HEK293 (cell line): ENCODE results near the gene POU5F1.
A peak's percentile ranks its signal among the peaks of the same experiment; 100 is the strongest.

Experiments
- EGR2 ChIP-seq: fragments of 450-650 bp; formaldehyde crosslinking; IDR thresholded peaks from 2 replicates; pipeline ENCODE4 v1.5.1; 2016; ENCODE audit warnings: low read depth, missing biosample characterization, missing genetic modification characterization
- GLIS2 ChIP-seq: fragments of 450-650 bp; formaldehyde crosslinking; IDR thresholded peaks from 2 replicates; pipeline ENCODE4 v1.5.1; 2016; ENCODE audit warnings: missing biosample characterization, missing genetic modification characterization
- IKZF3 ChIP-seq: fragments of 450-650 bp; IDR thresholded peaks from 2 replicates; pipeline ENCODE4 v1.5.0; 2018; ENCODE audit warnings: missing biosample characterization, mild to moderate bottlenecking, missing genetic modification characterization, moderate library complexity
- KLF1 ChIP-seq: fragments of 450-650 bp; formaldehyde crosslinking; IDR thresholded peaks from 2 replicates; pipeline ENCODE4 v1.5.1; 2016; ENCODE audit warnings: missing biosample characterization, missing genetic modification characterization
- KLF17 ChIP-seq: fragments of 450-650 bp; formaldehyde crosslinking; IDR thresholded peaks from 2 replicates; pipeline ENCODE4 v1.5.1; 2016; ENCODE audit warnings: missing biosample characterization, missing genetic modification characterization
- KLF9 ChIP-seq: fragments of 450-650 bp; formaldehyde crosslinking; IDR thresholded peaks from 2 replicates; pipeline ENCODE4 v1.5.1; 2016; ENCODE audit warnings: missing biosample characterization, missing genetic modification characterization, low read depth
- PBX3 ChIP-seq: sonication (generic); formaldehyde crosslinking; IDR thresholded peaks from 2 replicates; pipeline ENCODE4 v1.8.1; 2022; ENCODE audit warnings: mild to moderate bottlenecking, moderate library complexity, missing genetic modification reagents
- SP3 ChIP-seq: fragments of 450-650 bp; formaldehyde crosslinking; IDR thresholded peaks from 2 replicates; pipeline ENCODE4 v1.5.1; 2016; ENCODE audit warnings: missing biosample characterization, missing genetic modification characterization
- SP7 ChIP-seq: fragments of 450-650 bp; formaldehyde crosslinking; IDR thresholded peaks from 2 replicates; pipeline ENCODE4 v1.5.1; 2016; ENCODE audit warnings: missing biosample characterization, missing genetic modification characterization
- WT1 ChIP-seq: fragments of 450-650 bp; formaldehyde crosslinking; IDR thresholded peaks from 2 replicates; pipeline ENCODE4 v1.5.1; 2016; ENCODE audit warnings: missing biosample characterization, missing genetic modification characterization
- ZBTB17 ChIP-seq: fragments of 450-650 bp; formaldehyde crosslinking; IDR thresholded peaks from 2 replicates; pipeline ENCODE4 v1.5.1; 2016; ENCODE audit warnings: missing biosample characterization, missing genetic modification characterization
- ZBTB20 ChIP-seq: fragments of 450-650 bp; formaldehyde crosslinking; IDR thresholded peaks from 2 replicates; pipeline ENCODE4 v1.5.1; 2016; ENCODE audit warnings: missing biosample characterization, missing genetic modification characterization
- ZBTB44 ChIP-seq: fragments of 450-650 bp; IDR thresholded peaks from 2 replicates; pipeline ENCODE4 v1.5.1; 2018; ENCODE audit warnings: missing biosample characterization, mild to moderate bottlenecking, missing genetic modification characterization
- ZBTB7A ChIP-seq: fragments of 450-650 bp; formaldehyde crosslinking; IDR thresholded peaks from 2 replicates; pipeline ENCODE4 v1.5.1; 2016; ENCODE audit warnings: low read depth, missing biosample characterization, missing genetic modification characterization
- ZEB2 ChIP-seq: fragments of 450-650 bp; formaldehyde crosslinking; IDR thresholded peaks from 2 replicates; pipeline ENCODE4 v1.5.1; 2016; ENCODE audit warnings: missing biosample characterization, missing genetic modification characterization
- ZFHX2 ChIP-seq: fragments of 450-650 bp; formaldehyde crosslinking; conservative IDR thresholded peaks from 2 replicates; pipeline ENCODE4 v1.5.1; 2016; ENCODE audit warnings: missing biosample characterization, missing genetic modification characterization
- ZFP69B ChIP-seq: fragments of 450-650 bp; formaldehyde crosslinking; IDR thresholded peaks from 2 replicates; pipeline ENCODE4 v1.5.1; 2016; ENCODE audit warnings: missing biosample characterization, missing genetic modification characterization
- ZNF140 ChIP-seq: fragments of 450-650 bp; formaldehyde crosslinking; IDR thresholded peaks from 2 replicates; pipeline ENCODE4 v1.5.1; 2016; ENCODE audit warnings: missing biosample characterization, missing genetic modification characterization
- ZNF146 ChIP-seq: fragments of 450-650 bp; formaldehyde crosslinking; IDR thresholded peaks from 2 replicates; pipeline ENCODE4 v1.5.1; 2016; ENCODE audit warnings: missing biosample characterization, missing genetic modification characterization
- ZNF324 ChIP-seq: fragments of 450-650 bp; formaldehyde crosslinking; IDR thresholded peaks from 2 replicates; pipeline ENCODE4 v1.5.1; 2016; ENCODE audit warnings: missing biosample characterization, missing genetic modification characterization
- ZNF341 ChIP-seq: fragments of 450-650 bp; formaldehyde crosslinking; IDR thresholded peaks from 2 replicates; pipeline ENCODE4; 2016; ENCODE audit warnings: low read depth, missing biosample characterization, missing genetic modification characterization
- ZNF394 ChIP-seq: fragments of 450-650 bp; formaldehyde crosslinking; IDR thresholded peaks from 2 replicates; pipeline ENCODE4 v1.5.1; 2016; ENCODE audit warnings: missing biosample characterization, missing genetic modification characterization, mild to moderate bottlenecking, moderate library complexity, borderline replicate concordance
- ZNF514 ChIP-seq: fragments of 450-650 bp; formaldehyde crosslinking; IDR thresholded peaks from 2 replicates; pipeline ENCODE4 v1.5.1; 2016; ENCODE audit warnings: missing biosample characterization, missing genetic modification characterization
- ZNF629 ChIP-seq: fragments of 450-650 bp; formaldehyde crosslinking; IDR thresholded peaks from 2 replicates; pipeline ENCODE4 v1.5.1; 2017; ENCODE audit warnings: missing biosample characterization, missing genetic modification characterization
- ZNF660 ChIP-seq: fragments of 450-650 bp; IDR thresholded peaks from 2 replicates; pipeline ENCODE4 v1.5.1; 2018; ENCODE audit warnings: missing biosample characterization, mild to moderate bottlenecking, missing genetic modification characterization
- ZSCAN30 ChIP-seq: fragments of 450-650 bp; IDR thresholded peaks from 2 replicates; pipeline ENCODE4 v1.5.1; 2018; ENCODE audit warnings: missing biosample characterization, mild to moderate bottlenecking, missing genetic modification characterization, moderate library complexity
- ZSCAN5A ChIP-seq: fragments of 450-650 bp; formaldehyde crosslinking; IDR thresholded peaks from 2 replicates; pipeline ENCODE4 v1.5.1; 2016; ENCODE audit warnings: missing biosample characterization, missing genetic modification characterization
- TF ChIP-seq, protein P1 (sequence below): fragments of 450-650 bp; formaldehyde crosslinking; IDR thresholded peaks from 2 replicates; pipeline ENCODE4 v1.5.1; 2016; ENCODE audit warnings: missing biosample characterization, missing genetic modification characterization

Gene POU5F1

DNA sequence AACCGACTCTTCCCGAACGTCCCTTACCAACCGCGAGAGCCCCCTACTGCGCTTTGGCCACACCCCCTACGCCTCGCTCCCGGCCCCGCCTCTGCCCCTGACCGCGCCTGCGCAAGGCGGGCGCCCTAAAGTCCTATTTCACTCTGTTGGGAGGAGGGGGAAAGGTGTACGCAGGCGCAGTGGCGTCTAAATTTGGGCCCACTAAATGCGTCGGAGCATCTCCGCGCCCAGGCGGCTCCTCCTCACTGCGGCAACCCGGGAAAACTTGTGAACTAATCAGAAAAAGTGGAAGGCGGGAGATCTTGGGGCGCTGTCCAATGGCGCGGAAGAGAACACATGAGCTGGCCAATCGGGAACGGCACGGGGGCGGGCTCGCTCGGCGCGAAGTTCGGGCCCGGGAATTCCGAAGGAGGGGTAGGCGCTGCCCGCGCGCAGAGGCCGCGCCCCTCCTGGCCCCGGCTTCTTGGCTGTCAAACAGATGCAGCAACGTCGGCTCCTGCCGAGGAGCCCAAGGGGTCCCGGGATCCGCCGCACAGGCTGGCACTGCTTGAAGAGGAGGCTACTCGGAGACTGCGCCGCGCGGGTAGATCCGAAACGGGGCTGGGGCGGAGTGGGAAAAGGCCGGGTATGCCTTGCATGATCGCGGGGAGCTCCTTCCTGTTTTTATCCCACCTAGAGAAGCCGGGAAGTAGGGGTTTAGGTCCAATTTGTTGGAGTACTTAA lies 12.2 kb downstream of the POU5F1 start, which contains the start of gene TCF19 (continued):
- TF ChIP-seq IKZF3 (tag by site-specific recombination) (peak; percentile 83; the same call in 1 of the 2 replicates), ZNF394 (tag by site-specific recombination) (peak; percentile 69), ZNF146 (tag by site-specific recombination) (0 out of 2 replicates have a peak, but pooled peaks have one; percentile 19), ZFHX2 (tag by site-specific recombination) (peak; percentile 94), ZEB2 (tag by site-specific recombination) (peak; percentile 83), ZSCAN30 (tag by site-specific recombination) (0 out of 2 replicates have a peak, but pooled peaks have one; percentile 35), ZNF140 (tag by site-specific recombination) (no peak), ZFP69B (tag by site-specific recombination) (peak; percentile 86; the same call in 1 of the 2 replicates), ZBTB17 (peak; percentile 72), EGR2 (peak; percentile 94), WT1 (peak; percentile 64), ZNF629 (peak; percentile 9), ZNF514 (no peak), ZBTB7A (tag by site-specific recombination) (peak; percentile 74; the same call in 1 of the 2 replicates), GLIS2 (peak; percentile 18), KLF17 (tag by site-specific recombination) (peak; percentile 53; the same call in 1 of the 2 replicates), SP3 (peak; percentile 92), SP7 (tag by site-specific recombination) (peak; percentile 62), KLF9 (peak; percentile 95), PBX3 (CRISPR knock-in tag) (peak; percentile 91), ZBTB44 (tag by site-specific recombination) (peak; percentile 2; the same call in 1 of the 2 replicates), ZNF660 (tag by site-specific recombination) (peak; percentile 81), ZSCAN5A (tag by site-specific recombination) (no peak), ZNF341 (tag by site-specific recombination) (peak; percentile 30; the same call in 1 of the 2 replicates), ZNF324 (0 out of 2 replicates have a peak, but pooled peaks have one; percentile 33), KLF1 (tag by site-specific recombination) (peak; percentile 25; the same call in 1 of the 2 replicates), ZBTB20 (tag by site-specific recombination) (peak; percentile 100)
- TF ChIP-seq, protein P1, sequence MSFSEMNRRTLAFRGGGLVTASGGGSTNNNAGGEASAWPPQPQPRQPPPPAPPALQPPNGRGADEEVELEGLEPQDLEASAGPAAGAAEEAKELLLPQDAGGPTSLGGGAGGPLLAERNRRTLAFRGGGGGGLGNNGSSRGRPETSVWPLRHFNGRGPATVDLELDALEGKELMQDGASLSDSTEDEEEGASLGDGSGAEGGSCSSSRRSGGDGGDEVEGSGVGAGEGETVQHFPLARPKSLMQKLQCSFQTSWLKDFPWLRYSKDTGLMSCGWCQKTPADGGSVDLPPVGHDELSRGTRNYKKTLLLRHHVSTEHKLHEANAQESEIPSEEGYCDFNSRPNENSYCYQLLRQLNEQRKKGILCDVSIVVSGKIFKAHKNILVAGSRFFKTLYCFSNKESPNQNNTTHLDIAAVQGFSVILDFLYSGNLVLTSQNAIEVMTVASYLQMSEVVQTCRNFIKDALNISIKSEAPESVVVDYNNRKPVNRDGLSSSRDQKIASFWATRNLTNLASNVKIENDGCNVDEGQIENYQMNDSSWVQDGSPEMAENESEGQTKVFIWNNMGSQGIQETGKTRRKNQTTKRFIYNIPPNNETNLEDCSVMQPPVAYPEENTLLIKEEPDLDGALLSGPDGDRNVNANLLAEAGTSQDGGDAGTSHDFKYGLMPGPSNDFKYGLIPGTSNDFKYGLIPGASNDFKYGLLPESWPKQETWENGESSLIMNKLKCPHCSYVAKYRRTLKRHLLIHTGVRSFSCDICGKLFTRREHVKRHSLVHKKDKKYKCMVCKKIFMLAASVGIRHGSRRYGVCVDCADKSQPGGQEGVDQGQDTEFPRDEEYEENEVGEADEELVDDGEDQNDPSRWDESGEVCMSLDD = peak; percentile 75; the same call in 1 of the 2 replicates
